ENCODE results near the gene HELQ.

HELQ gene

DNA sequence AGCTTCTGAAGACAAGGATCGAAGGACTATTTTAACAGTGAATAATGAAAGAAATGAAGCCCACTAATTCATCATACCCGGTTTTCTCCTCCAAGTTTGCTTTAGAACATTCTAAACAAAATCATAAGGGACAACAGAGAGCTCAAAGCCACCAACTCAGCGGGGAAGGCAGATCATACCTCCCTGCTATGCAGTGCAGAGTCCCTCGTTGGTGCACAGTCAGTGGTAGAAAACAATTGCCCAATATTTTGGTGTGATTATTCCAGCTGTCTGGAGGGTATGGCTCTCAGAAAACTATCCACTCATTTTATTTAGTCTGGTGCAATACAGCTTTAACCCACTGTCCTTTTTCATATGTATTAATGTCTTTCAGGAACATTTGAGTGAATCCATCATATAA is 61.7 kb downstream of the HELQ start:
- no peak for DNase-seq (ENCODE audit: low read depth)
- TF ChIP-seq CTCF (conservative IDR thresholded peaks at IDR 0.05; ENCODE audit: low read depth, low read length): no peak
- no peak overlapping the region for H3K4me3 ChIP-seq (ENCODE audit: low read depth, low read length)

DNA sequence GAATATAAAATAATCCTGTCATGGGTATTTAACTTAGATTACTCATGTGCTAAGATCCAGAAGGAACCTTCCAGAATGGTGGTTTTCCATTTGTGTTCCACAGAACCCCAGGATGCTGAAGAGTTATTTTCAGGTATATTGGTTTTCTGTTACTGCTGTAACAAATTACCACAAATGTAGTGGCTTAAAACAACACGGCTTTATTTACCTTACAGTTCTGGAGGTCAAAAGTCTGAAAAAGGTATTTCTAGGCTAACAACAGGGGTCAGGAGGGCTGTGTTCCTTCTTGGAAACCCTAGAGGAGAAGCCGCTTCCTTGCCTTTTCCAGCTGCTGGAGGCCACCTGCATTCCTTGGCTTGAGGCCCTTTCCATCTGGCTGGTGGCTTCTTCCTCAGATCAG is 63.1 kb downstream of the HELQ start:
- no peak overlapping the region for H3K4me3 ChIP-seq (ENCODE audit: low read depth, low read length)
- peak; percentile 3 for DNase-seq (ENCODE audit: low read depth)
- TF ChIP-seq CTCF (conservative IDR thresholded peaks at IDR 0.05; ENCODE audit: low read depth, low read length): no peak

DNA sequence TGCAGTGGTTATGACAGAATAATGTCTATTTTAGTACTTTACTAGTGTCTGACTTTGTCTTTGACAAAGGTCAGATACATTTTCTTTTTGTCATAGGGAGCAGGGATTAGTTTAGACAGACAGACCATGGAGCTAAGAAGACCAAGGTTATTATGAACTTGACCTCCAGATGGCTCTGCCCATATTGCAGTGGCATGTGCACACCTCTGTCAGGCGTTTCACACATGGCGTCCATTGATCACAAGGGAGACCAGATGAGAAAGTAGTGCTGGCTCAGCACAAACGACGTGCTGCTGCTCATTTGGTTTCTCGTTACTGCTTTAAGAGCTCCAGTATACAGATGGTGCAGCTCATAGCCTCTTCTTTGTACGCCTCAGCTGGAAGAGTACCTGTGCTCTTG is 64.7 kb downstream of the HELQ start:
- no peak overlapping the region for H3K4me3 ChIP-seq (ENCODE audit: low read depth, low read length)
- no peak for DNase-seq (ENCODE audit: low read depth)
- no peak for TF ChIP-seq CTCF (conservative IDR thresholded peaks at IDR 0.05; ENCODE audit: low read depth, low read length)

GRCh38 chr4:83389756-83390505 is 65.7 kb downstream of the HELQ start:
- no peak for TF ChIP-seq CTCF (conservative IDR thresholded peaks at IDR 0.05; ENCODE audit: low read depth, low read length)
- DNase-seq (ENCODE audit: low read depth): no peak
- no peak overlapping the region for H3K4me3 ChIP-seq (ENCODE audit: low read depth, low read length)

GRCh38 chr4:83389037-83389720 is 66.4 kb downstream of the HELQ start:
- no peak overlapping the region for H3K4me3 ChIP-seq (ENCODE audit: low read depth, low read length)
- no peak for TF ChIP-seq CTCF (conservative IDR thresholded peaks at IDR 0.05; ENCODE audit: low read depth, low read length)
- no peak for DNase-seq (ENCODE audit: low read depth)

- no peak for TF ChIP-seq CTCF (conservative IDR thresholded peaks at IDR 0.05; ENCODE audit: low read depth, low read length)
- no peak overlapping the region for H3K4me3 ChIP-seq (ENCODE audit: low read depth, low read length)
- peak; percentile 13 for DNase-seq (ENCODE audit: low read depth)
Observed at GRCh38 chr4:83388313-83388676, 67.3 kb downstream of the HELQ start.
